SK-N-MC (cell line): Measurements from ENCODE around the gene VAV3.

ENCODE experiments used
- EZH2 ChIP-seq: fragments of 200-600 bp; sonication (generic); IDR thresholded peaks from one replicate; pipeline ENCODE4 v1.6.1; 2017; ENCODE audit warnings: antibody characterized with exemption
- FOXP2 ChIP-seq: optimal IDR thresholded peaks from 2 replicates; pipeline ENCODE3; 2011; ENCODE audit warnings: mild to moderate bottlenecking, moderate library complexity; ENCODE audit not compliant: insufficient read depth; ENCODE audit errors: extremely low read length, control extremely low read depth
- POLR2AphosphoS5 ChIP-seq: IDR thresholded peaks from 2 replicates; pipeline ENCODE4 v1.6.1; 2012; ENCODE audit warnings: mild to moderate bottlenecking, low read depth, low read length, borderline replicate concordance

DNA sequence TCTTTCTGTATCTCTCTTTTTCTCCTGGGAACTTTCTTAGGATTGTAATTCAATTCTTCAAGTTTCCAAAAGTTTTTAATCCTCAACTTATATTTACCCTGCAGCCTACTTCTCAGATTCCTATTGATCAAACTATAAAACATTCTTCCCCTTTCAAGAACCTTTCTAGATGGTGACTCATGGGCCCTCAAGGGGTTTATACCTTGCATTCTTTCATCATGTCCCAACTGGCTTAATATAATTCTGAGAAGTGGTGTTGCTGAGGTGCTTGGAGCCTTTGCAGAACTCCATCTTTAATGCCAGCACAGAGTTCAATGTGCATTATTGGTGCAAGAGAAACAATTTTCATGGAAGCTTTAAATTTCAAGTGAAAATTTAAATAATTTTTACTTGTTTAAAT is 273.4 kb downstream of the VAV3 start:
- TF ChIP-seq POLR2AphosphoS5 (no peak), EZH2 (no peak), FOXP2 (no peak)
